Erythroblast (primary cell): ENCODE results near the gene ZSWIM7.
A peak's percentile ranks its signal among the peaks of the same experiment; 100 is the strongest.

ENCODE experiments used
- DNase-seq, 2 experiments: peaks; one replicate each; lab custom pipeline; 2025; lab: John Stamatoyannopoulos, UW
- GATA1 ChIP-seq: IDR thresholded peaks from 2 replicates; pipeline ENCODE4 v1.6.1; 2011; ENCODE audit warnings: low read depth, mild to moderate bottlenecking, control low read depth, low read length, moderate library complexity
- POLR2A ChIP-seq: IDR thresholded peaks from 2 replicates; pipeline ENCODE4 v1.6.1; 2011; ENCODE audit warnings: mild to moderate bottlenecking, low read length

The ZSWIM7 gene

GRCh38 chr17:15977894-15978293 is 21.6 kb downstream of the ZSWIM7 start:
- TF ChIP-seq GATA1 (no peak), POLR2A (no peak)
- DNase-seq, result peak in 1 of 2 experiments; percentile 15

DNA sequence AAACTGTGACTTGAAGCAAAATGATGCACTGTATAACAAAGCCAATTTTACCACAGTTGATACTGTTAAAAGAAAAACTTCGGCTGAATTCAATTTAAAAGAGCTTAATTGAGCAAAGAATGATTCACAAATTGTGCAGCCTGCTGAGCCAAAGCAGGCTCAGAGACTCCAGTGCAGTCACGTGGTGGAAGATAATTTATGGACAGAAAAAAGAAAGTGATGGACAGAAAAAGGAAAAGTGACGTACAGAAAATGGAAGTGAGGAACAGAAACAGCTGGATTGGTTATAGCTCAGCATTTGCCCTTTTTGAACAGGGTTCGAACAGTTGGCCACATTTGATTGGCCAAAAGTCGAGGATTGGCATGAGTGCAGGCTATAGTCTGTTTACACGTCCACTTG is 25.7 kb downstream of the ZSWIM7 start:
- DNase-seq, result no peak
- TF ChIP-seq POLR2A (no peak), GATA1 (no peak)

GRCh38 chr17:15973016-15973415 is 26.5 kb downstream of the ZSWIM7 start:
- DNase-seq, result no peak
- TF ChIP-seq POLR2A (no peak), GATA1 (no peak)

GRCh38 chr17:15972497-15972951 is 27.0 kb downstream of the ZSWIM7 start:
- peak; percentile 54 to 72 for DNase-seq
- TF ChIP-seq GATA1 (no peak), POLR2A (no peak)

- no peak for DNase-seq
- no peak for TF ChIP-seq GATA1
- no peak for TF ChIP-seq POLR2A
These were observed 27.6 kb downstream of the ZSWIM7 start for GRCh38 chr17:15971882-15972281.

- TF ChIP-seq POLR2A (no peak), GATA1 (no peak)
These were observed 28.3 kb downstream of the ZSWIM7 start for GRCh38 chr17:15971098-15971678.

DNA sequence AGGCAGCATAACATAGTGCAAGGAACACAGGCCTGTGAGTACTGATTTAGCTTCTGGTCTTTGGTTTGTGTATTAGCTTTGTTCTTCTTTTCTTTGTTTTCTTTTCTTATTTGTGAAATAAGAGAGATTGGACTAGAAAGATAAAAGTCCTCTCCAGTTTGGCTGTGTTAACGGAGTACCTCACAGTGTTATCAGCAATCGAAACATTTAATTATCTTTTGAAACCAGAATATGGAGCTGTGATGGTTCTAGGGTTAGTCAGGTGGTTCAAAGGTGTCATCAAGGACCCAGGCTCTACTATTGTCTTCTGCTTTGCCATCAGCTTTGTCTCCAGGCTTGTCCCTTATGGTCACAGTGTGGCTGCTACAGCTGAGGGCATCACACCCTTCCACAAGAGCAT is 29.0 kb downstream of the ZSWIM7 start:
- DNase-seq, result peak; percentile 39 to 72
- TF ChIP-seq POLR2A, result no peak
- no peak for TF ChIP-seq GATA1

More at GRCh38 chr17:15971098-15971678, 28.3 kb downstream of the ZSWIM7 start:
- DNase-seq, result peak; percentile 30

DNA sequence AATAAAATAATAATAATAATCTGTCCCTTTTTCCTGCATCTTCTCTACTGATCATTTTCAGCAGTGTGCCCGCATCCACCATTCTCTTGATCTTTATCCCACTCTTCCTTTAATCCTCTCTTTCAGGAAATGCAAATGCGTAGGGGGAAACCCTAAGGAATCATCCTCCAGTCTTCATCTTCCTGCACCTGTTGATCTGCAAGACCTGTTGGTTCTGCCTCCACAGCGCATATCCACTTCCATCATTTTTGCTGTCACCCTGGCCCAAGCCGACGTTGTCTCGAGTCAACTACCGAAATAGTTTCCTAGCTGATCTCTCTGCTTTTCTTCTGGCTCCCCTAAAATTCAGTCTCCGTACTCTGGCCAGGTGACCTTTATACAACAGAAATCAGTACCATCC is 30.0 kb downstream of the ZSWIM7 start:
- no peak for DNase-seq
- TF ChIP-seq GATA1 (no peak), POLR2A (no peak)

DNA sequence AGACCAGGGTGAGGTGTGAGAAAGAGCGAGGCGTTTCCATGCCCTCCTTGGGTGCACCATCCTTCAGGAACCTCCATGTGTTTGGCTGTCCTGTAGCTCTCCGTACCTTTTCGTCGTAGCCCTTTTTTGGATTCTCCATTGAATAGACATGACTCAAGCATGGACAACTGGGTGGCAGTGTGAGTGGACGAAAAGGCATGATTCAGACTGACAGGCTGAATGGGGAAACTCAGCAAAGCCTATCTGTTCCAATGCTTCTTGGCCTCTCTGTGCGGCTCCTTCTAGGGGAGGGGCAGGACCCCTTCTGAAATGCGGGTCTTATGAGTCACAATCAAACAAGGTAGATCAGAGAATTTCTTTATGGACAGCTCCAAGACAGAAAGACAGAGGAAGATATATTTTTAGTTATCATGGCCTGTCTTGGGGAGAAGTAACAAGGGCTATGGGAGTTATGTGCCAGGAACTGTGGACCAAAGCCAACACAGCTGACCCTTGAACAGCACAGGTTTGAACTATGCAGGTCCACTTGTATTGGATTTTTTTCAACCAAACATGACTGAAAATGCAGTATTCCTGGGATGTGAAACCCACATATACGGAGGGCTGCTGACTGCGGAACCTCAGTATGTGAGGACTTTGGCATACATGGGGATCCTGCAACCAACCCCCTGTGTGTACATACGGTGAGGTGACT is 31.7 kb downstream of the ZSWIM7 start:
- DNase-seq, result no peak
- TF ChIP-seq POLR2A, result no peak
- TF ChIP-seq GATA1, result no peak

DNA sequence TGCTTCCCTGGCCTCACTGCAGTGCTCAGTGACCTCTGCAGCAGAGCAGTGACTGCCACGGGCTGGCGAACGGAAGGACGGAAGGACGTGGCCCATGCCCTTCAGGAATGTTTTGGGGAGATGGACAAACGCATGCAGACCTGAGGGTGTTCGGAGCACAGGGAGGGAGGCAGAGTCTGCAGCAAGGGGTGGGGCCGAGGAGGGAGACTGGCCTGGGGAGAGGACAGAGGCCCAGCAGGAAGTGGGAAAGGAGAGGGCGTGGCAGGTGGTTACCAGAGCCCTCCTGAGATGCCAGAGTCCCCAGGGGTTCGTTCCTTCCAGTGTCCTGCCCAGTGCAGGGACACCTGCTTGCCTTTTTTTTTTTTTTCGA is 32.6 kb downstream of the ZSWIM7 start:
- DNase-seq, result peak; percentile 28 to 41
- TF ChIP-seq GATA1 (no peak), POLR2A (no peak)

- DNase-seq, result peak; percentile 39 to 46
- TF ChIP-seq POLR2A (no peak), GATA1 (no peak)
These were observed 33.2 kb downstream of the ZSWIM7 start for GRCh38 chr17:15966183-15966878.

GRCh38 chr17:15965528-15965927 is 34.0 kb downstream of the ZSWIM7 start:
- no peak for TF ChIP-seq GATA1
- no peak for TF ChIP-seq POLR2A
- DNase-seq, result no peak

GRCh38 chr17:15963670-15964110 is 35.8 kb downstream of the ZSWIM7 start:
- TF ChIP-seq POLR2A (no peak), GATA1 (no peak)
- DNase-seq, result peak in 1 of 2 experiments; percentile 29

DNA sequence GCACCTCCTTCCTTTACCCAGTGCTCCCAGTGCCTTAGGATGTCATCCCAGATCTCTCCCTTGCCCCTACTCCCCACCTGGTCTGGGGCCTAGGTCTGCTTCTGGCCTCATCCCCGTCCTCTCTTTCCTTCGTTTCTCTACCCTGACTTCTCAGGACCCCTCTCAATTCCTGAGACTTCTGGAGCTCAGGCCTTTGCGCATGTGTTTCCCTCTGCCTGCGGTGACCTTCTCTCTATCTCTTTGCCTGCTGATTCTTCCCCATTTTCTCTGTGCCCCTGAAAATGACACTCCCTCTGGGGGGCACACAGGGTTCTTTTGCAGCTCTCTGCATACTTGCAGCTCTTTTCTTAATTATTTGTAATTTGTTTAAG is 41.0 kb downstream of the ZSWIM7 start:
- DNase-seq, result no peak
- TF ChIP-seq POLR2A (no peak), GATA1 (no peak)
